Loucy (cell line): Measurements from ENCODE around the gene OXCT1.

Source experiments
- H2AFZ ChIP-seq: fragments of 200-600 bp; sonication (generic); 2 replicates; pipeline ENCODE4 v1.6.0; 2016; ENCODE audit warnings: antibody characterized with exemption, mild to moderate bottlenecking, low read length, moderate library complexity
- H3F3A ChIP-seq: fragments of 200-600 bp; 2 replicates; pipeline ENCODE4 v1.6.0; 2016; ENCODE audit warnings: antibody characterized with exemption, low read depth, mild to moderate bottlenecking
- H3K27me3 ChIP-seq: fragments of 200-600 bp; sonication (generic); 2 replicates; pipeline ENCODE4 v1.6.1; 2014; ENCODE audit warnings: low read length, mild to moderate bottlenecking; ENCODE audit not compliant: insufficient read depth, poor library complexity, severe bottlenecking
- H3K36me3 ChIP-seq: fragments of 200-600 bp; sonication (generic); 2 replicates; pipeline ENCODE4 v1.6.1; 2016; ENCODE audit warnings: low read length; ENCODE audit not compliant: insufficient read depth
- H3K4me1 ChIP-seq: fragments of 200-600 bp; sonication (generic); 2 replicates; pipeline ENCODE4 v1.5.1; 2014; ENCODE audit warnings: low read length, mild to moderate bottlenecking; ENCODE audit not compliant: insufficient read depth, poor library complexity, severe bottlenecking
- H3K4me2 ChIP-seq: fragments of 200-600 bp; sonication (generic); 2 replicates; pipeline ENCODE4 v1.6.0; 2014; ENCODE audit warnings: antibody characterized with exemption, low read length, low read depth, mild to moderate bottlenecking; ENCODE audit not compliant: poor library complexity, severe bottlenecking
- H3K4me3 ChIP-seq: fragments of 200-600 bp; sonication (generic); 2 replicates; pipeline ENCODE4 v1.5.1; 2014; ENCODE audit warnings: low read length, mild to moderate bottlenecking, mixed read lengths; ENCODE audit not compliant: poor library complexity, severe bottlenecking
- H3K79me2 ChIP-seq: fragments of 200-600 bp; sonication (generic); 2 replicates; pipeline ENCODE4 v1.6.1; 2014; ENCODE audit warnings: low read length; ENCODE audit not compliant: insufficient read depth
- H3K9ac ChIP-seq: fragments of 200-600 bp; sonication (generic); 2 replicates; pipeline ENCODE4 v1.6.0; 2014; ENCODE audit warnings: mild to moderate bottlenecking, low read depth, low read length, moderate library complexity; ENCODE audit not compliant: poor library complexity, severe bottlenecking
- H3K9me2 ChIP-seq: fragments of 200-600 bp; sonication (generic); replicated peaks from 2 replicates; pipeline ENCODE4 v1.6.1; 2016; ENCODE audit warnings: low read depth, low read length, mixed read lengths
- H3K9me3 ChIP-seq: fragments of 200-600 bp; sonication (generic); 2 replicates; pipeline ENCODE4 v1.6.1; 2014; ENCODE audit warnings: mild to moderate bottlenecking, antibody characterized with exemption, low read length, low read depth; ENCODE audit not compliant: insufficient read depth
- H4K20me1 ChIP-seq: fragments of 200-600 bp; sonication (generic); 2 replicates; pipeline ENCODE4 v1.6.0; 2014; ENCODE audit warnings: antibody characterized with exemption, low read length, mild to moderate bottlenecking; ENCODE audit not compliant: insufficient read depth, poor library complexity, severe bottlenecking
- CTCF ChIP-seq: fragments of 200-600 bp; sonication (generic); conservative IDR thresholded peaks from 2 replicates; pipeline ENCODE4 v1.5.1; 2014; ENCODE audit warnings: mild to moderate bottlenecking, antibody characterized with exemption, low read length
- EZH2phosphoT487 ChIP-seq: fragments of 200-600 bp; IDR thresholded peaks from 2 replicates; pipeline ENCODE4 v1.6.1; 2018; ENCODE audit warnings: antibody characterized with exemption, mild to moderate bottlenecking, moderate library complexity, borderline replicate concordance

OXCT1 gene

DNA sequence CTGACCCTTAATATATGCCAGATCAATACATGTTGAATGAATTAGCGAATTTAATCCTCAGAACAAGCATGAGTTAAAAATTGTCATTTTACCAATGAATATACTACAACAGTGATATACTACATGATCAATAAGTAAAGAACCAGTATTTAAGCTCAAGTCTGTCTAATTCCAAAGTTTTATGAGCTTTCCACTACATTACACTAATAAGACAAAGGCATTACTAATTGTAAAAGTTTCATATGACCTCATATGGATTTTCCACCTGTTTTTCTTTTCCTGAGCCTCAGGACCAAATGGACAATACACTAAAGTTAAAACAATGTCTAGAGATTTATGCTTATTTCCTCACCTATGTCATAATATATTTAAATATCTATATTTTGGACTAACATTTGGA lies 80.8 kb downstream of the OXCT1 start:
- Histone ChIP-seq H3F3A (no peaks in the 10 kb centered on the region), H3K4me2 (no peak overlapping the region), H3K27me3 (no peaks in the 10 kb centered on the region), H3K36me3 (peaks cover 25% of the 10 kb centered on the region; the same call in 1 of the 2 replicates), H3K79me2 (no peaks in the 10 kb centered on the region), H3K4me3 (no peak overlapping the region), H3K9ac (no peak overlapping the region), H3K9me3 (no peaks in the 10 kb centered on the region), H3K4me1 (no peaks in the 10 kb centered on the region), H4K20me1 (peaks cover 6% of the 10 kb centered on the region), H3K9me2 (no peaks in the 10 kb centered on the region), H2AFZ (no peak overlapping the region)
- TF ChIP-seq EZH2phosphoT487 (no peak), CTCF (no peak)

- Histone ChIP-seq H3K4me2 (no peak overlapping the region), H3F3A (no peaks in the 10 kb centered on the region), H3K79me2 (no peaks in the 10 kb centered on the region), H3K27me3 (no peaks in the 10 kb centered on the region), H3K9ac (no peak overlapping the region), H3K9me3 (no peaks in the 10 kb centered on the region), H3K9me2 (no peaks in the 10 kb centered on the region), H2AFZ (no peak overlapping the region), H3K4me1 (no peaks in the 10 kb centered on the region), H3K4me3 (no peak overlapping the region), H3K36me3 (peaks cover 20% of the 10 kb centered on the region; the same call in 1 of the 2 replicates), H4K20me1 (peaks cover 6% of the 10 kb centered on the region)
- TF ChIP-seq CTCF (no peak), EZH2phosphoT487 (no peak)
These were observed 81.3 kb downstream of the OXCT1 start for GRCh38 chr5:41788941-41789368.

DNA sequence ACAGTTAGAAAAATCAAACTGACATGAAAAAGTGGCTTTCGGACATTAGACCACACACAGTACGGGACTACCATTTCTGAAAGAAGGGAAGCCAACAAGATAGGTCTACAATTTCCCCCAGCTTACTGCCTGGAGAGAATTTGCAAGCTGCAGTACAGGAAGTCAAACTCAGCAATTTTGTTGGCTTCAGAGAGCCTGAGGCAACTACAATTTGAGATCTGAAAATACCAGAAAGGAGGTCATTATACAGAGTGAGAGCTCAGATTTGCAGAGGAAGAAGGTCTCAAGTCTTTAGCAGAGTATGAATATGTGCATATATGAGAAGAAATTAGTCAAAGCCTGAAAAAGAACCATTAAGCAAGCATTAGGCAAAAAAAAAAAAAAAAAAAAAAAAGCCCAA lies 83.0 kb downstream of the OXCT1 start:
- no peak overlapping the region for H3K4me3 ChIP-seq
- no peaks in the 10 kb centered on the region for H3K79me2 ChIP-seq
- no peak overlapping the region for H3K4me2 ChIP-seq

More for the DNA sequence above, 83.0 kb downstream of the OXCT1 start:
- Histone ChIP-seq H3K9me2 (no peaks in the 10 kb centered on the region), H2AFZ (no peak overlapping the region), H3F3A (no peaks in the 10 kb centered on the region), H3K27me3 (no peaks in the 10 kb centered on the region), H3K9ac (no peak overlapping the region), H3K36me3 (peaks cover 15% of the 10 kb centered on the region; the same call in 1 of the 2 replicates), H4K20me1 (peaks cover 6% of the 10 kb centered on the region), H3K4me1 (no peaks in the 10 kb centered on the region), H3K9me3 (no peaks in the 10 kb centered on the region)
- TF ChIP-seq CTCF (no peak), EZH2phosphoT487 (no peak)
